Suprapubic skin (tissue), 4 donors: ENCODE measurements around the gene SNX9. TPM values are rescaled to one million over a fixed set of nuclear protein-coding genes. Genes with fewer than 3 reads are reported as not detected.

Experiments
- DNase-seq, 2 donors: peaks; one replicate each; pipeline ENCODE4 v3.0.0-alpha.2; 2019; ENCODE audit warnings: low spot score in 2 of 2
- H3K27ac ChIP-seq: fragments of 200-600 bp; sonication (generic); one replicate; pipeline ENCODE4 v1.5.1; 2019
- H3K27me3 ChIP-seq: fragments of 200-600 bp; sonication (generic); one replicate; pipeline ENCODE4 v1.5.1; 2019
- H3K36me3 ChIP-seq: fragments of 200-600 bp; sonication (generic); one replicate; pipeline ENCODE4 v1.5.1; 2019
- H3K4me1 ChIP-seq: fragments of 200-600 bp; sonication (generic); one replicate; pipeline ENCODE4 v1.5.1; 2019
- H3K4me3 ChIP-seq: fragments of 200-600 bp; sonication (generic); one replicate; pipeline ENCODE4 v1.5.1; 2019; ENCODE audit warnings: mild to moderate bottlenecking
- H3K9me3 ChIP-seq: fragments of 200-600 bp; sonication (generic); one replicate; pipeline ENCODE4 v1.5.1; 2019
- EP300 ChIP-seq: sonication (generic); formaldehyde crosslinking; IDR thresholded peaks from one replicate; pipeline ENCODE4 v1.6.1; 2017; ENCODE audit warnings: antibody characterized with exemption
- POLR2A ChIP-seq, 2 donors: fragments of 450-650 bp; IDR thresholded peaks; one replicate each; pipeline ENCODE4 v1.6.1; 2017; ENCODE audit warnings: antibody characterized with exemption in 2 of 2, mild to moderate bottlenecking in 2 of 2, moderate library complexity in 2 of 2
- POLR2AphosphoS5 ChIP-seq, 3 donors: sonication (generic); formaldehyde crosslinking; IDR thresholded peaks; one replicate each; pipeline ENCODE4 v1.6.1; 2017; ENCODE audit warnings: antibody characterized with exemption in 3 of 3
- WGBS: methylation state at CpG from one replicate; pipeline ENCODE4 v1.1.5; 2018; 5-methylcytosine and 5-hydroxymethylcytosine counted together
- total RNA-seq, 4 donors: library from RNA; depleted of rRNA; stranded (reverse); fragments of >200 nt; gene quantifications; one replicate each; pipeline ENCODE4 v1.1.0, GENCODE V29; 2016
- TF ChIP-seq, protein P1 (sequence below), 2 donors: fragments of 200-600 bp in 1 of 2; fragments of 450-650 bp in 1 of 2; sonication (generic) in 1 of 2; IDR thresholded peaks; one replicate each; pipeline ENCODE4 v1.5.1; 2016 to 2019; ENCODE audit warnings: antibody characterized with exemption in 2 of 2, mild to moderate bottlenecking in 1 of 2, moderate library complexity in 1 of 2

The SNX9 gene
- total RNA-seq, 4 donors from 2014 or later: 30.4 to 44.2 (median 35.8) TPM

DNA sequence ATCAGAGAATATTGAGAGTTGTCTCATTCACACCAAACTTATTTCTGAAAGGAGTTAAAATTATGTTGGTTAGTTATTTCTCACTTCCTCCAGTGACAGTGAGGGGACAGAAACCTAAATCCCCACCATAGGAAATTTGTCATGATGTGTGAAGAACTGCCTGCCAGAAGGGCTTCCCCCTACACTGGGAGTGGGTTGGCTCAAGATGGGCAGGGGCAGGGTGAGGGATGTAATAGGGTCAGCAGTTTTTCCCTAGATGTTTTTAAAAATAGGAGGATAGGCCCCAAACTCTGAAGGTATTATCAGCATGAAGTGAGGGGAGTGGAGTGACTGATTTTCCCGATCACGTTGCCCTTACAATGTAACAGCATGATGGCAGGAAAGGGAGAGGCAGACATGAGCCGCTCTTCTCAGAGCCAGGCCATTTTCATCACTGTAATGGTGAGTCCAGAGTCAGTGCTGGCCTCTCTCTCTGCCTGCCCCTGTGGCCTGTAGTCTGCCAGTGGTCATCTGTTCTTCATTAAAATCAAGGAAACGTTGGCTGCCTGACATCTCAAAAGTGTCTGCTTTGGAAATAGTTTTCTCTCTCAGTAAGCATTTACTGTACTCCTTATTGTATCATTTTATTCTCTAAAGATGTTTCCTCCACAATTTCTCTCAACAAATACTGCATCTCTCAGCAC, 98.8 kb downstream of the SNX9 start:
- TF ChIP-seq POLR2AphosphoS5 (IDR thresholded peaks at IDR 0.05) (no peak), EP300 (no peak)
- TF ChIP-seq, protein P1, sequence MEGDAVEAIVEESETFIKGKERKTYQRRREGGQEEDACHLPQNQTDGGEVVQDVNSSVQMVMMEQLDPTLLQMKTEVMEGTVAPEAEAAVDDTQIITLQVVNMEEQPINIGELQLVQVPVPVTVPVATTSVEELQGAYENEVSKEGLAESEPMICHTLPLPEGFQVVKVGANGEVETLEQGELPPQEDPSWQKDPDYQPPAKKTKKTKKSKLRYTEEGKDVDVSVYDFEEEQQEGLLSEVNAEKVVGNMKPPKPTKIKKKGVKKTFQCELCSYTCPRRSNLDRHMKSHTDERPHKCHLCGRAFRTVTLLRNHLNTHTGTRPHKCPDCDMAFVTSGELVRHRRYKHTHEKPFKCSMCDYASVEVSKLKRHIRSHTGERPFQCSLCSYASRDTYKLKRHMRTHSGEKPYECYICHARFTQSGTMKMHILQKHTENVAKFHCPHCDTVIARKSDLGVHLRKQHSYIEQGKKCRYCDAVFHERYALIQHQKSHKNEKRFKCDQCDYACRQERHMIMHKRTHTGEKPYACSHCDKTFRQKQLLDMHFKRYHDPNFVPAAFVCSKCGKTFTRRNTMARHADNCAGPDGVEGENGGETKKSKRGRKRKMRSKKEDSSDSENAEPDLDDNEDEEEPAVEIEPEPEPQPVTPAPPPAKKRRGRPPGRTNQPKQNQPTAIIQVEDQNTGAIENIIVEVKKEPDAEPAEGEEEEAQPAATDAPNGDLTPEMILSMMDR (IDR thresholded peaks at IDR 0.05): no peak
- H3K9me3 ChIP-seq: no peaks in the 10 kb centered on the region
- peaks cover 67% of the 10 kb centered on the region for H3K36me3 ChIP-seq
- 80% methylated on average over 4 of the region's 4 CpGs for WGBS
- H3K4me1 ChIP-seq: no peaks in the 10 kb centered on the region
- DNase-seq: no peak
- no peak overlapping the region for H3K27ac ChIP-seq
- H3K4me3 ChIP-seq: no peak overlapping the region
- H3K27me3 ChIP-seq: no peaks in the 10 kb centered on the region

DNA sequence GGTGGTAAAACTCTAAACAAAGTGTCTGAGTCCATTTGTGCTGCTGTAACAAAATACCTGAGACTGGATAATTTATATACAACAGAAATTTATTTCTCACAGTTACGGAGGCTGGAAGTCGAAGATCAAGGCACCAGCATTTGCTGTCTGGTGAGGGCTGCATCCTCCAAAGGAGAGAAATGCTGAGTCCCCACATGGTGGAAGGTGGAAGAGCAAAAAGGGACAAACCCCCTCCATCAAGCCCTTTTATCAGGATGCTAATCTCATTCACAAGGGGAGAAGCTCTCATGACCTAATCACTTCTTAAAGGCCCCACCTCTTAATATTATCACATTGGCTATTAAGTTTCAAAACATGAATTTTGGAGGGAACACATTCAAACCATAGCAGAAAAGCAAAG, 102.7 kb downstream of the SNX9 start:
- no peaks in the 10 kb centered on the region for H3K27me3 ChIP-seq
- DNase-seq: no peak
- H3K27ac ChIP-seq: no peak overlapping the region
- H3K36me3 ChIP-seq: peaks cover 88% of the 10 kb centered on the region
- H3K4me1 ChIP-seq: no peaks in the 10 kb centered on the region
- no peak for TF ChIP-seq POLR2A (IDR thresholded peaks at IDR 0.05)
- TF ChIP-seq POLR2AphosphoS5 (IDR thresholded peaks at IDR 0.05): no peak
- TF ChIP-seq, protein P1 (IDR thresholded peaks at IDR 0.05): no peak
- TF ChIP-seq EP300: no peak
- no peak overlapping the region for H3K4me3 ChIP-seq
- WGBS: 89% methylated on average over 2 of the region's 2 CpGs
- no peaks in the 10 kb centered on the region for H3K9me3 ChIP-seq

GRCh38 chr6:157927011-157927410, 104.0 kb downstream of the SNX9 start:
- Histone ChIP-seq H3K36me3 (peaks cover 88% of the 10 kb centered on the region), H3K27ac (no peak overlapping the region), H3K9me3 (no peaks in the 10 kb centered on the region), H3K4me1 (no peaks in the 10 kb centered on the region), H3K27me3 (no peaks in the 10 kb centered on the region), H3K4me3 (no peak overlapping the region)
- DNase-seq: no peak
- no peak for TF ChIP-seq POLR2A (IDR thresholded peaks at IDR 0.05)
- no peak for TF ChIP-seq EP300
- TF ChIP-seq, protein P1 (IDR thresholded peaks at IDR 0.05): no peak
- TF ChIP-seq POLR2AphosphoS5 (IDR thresholded peaks at IDR 0.05): no peak
- WGBS: 95% methylated on average over 7 of the region's 7 CpGs

GRCh38 chr6:157928428-157928827, 105.4 kb downstream of the SNX9 start:
- Histone ChIP-seq H3K27me3 (no peaks in the 10 kb centered on the region), H3K9me3 (no peaks in the 10 kb centered on the region), H3K4me3 (no peak overlapping the region), H3K4me1 (no peaks in the 10 kb centered on the region), H3K27ac (no peak overlapping the region), H3K36me3 (peaks cover 91% of the 10 kb centered on the region)
- TF ChIP-seq POLR2A (IDR thresholded peaks at IDR 0.05): no peak
- TF ChIP-seq POLR2AphosphoS5 (IDR thresholded peaks at IDR 0.05): no peak
- no peak for TF ChIP-seq EP300
- TF ChIP-seq, protein P1 (IDR thresholded peaks at IDR 0.05): no peak
- no peak for DNase-seq
- WGBS: 87% methylated on average over 13 of the region's 13 CpGs

GRCh38 chr6:157929076-157929475, 106.0 kb downstream of the SNX9 start:
- no peak for DNase-seq
- Histone ChIP-seq H3K4me3 (no peak overlapping the region), H3K36me3 (peaks cover 91% of the 10 kb centered on the region), H3K9me3 (no peaks in the 10 kb centered on the region), H3K4me1 (no peaks in the 10 kb centered on the region), H3K27ac (no peak overlapping the region), H3K27me3 (no peaks in the 10 kb centered on the region)
- TF ChIP-seq POLR2A (IDR thresholded peaks at IDR 0.05) (no peak), POLR2AphosphoS5 (IDR thresholded peaks at IDR 0.05) (no peak), EP300 (no peak)
- TF ChIP-seq, protein P1 (IDR thresholded peaks at IDR 0.05): no peak
- WGBS: 90% methylated on average over 7 of the region's 7 CpGs
